Muscle of back (tissue), 11 donors: ENCODE measurements around the gene NUP210L. TPM values are rescaled to one million over a fixed set of nuclear protein-coding genes. Genes with fewer than 3 reads are reported as not detected.

Experiments used
- DNase-seq, 3 donors: peaks; one replicate each; pipeline versions ENCODE4 v3.0.0 to v3.0.0-alpha.2; 2013
- polyA plus RNA-seq, 10 donors: library from polyadenylated mRNA; unstranded; fragments of 120-200 nt; gene quantifications; one replicate each; pipeline ENCODE4 v1.2.1, GENCODE V29; 2013; ENCODE audit not compliant: insufficient read length in 10 of 10

The NUP210L gene
- polyA plus RNA-seq, 10 donors: 0.07 to 0.18 (median 0.09) TPM; not detected in 4

GRCh38 chr1:153945131-153945794 lies 209.6 kb downstream of the NUP210L start:
- peak; percentile 33 to 59 (median 38) for DNase-seq

DNA sequence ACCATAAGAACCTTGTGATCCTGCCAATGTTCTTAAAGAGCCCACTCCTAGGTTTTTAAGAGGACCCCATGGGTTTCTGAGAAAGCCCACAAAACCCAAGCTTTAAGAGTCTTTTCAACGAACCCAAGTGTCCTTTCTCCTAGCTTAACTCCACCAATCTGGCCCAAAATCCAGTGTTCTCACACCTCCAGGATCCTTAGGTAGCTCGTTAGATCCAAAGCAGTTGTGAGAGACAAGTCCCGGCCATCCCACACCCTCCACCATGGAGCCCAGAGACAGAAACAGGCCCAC lies 210.1 kb downstream of the NUP210L start:
- no peak for DNase-seq

DNA sequence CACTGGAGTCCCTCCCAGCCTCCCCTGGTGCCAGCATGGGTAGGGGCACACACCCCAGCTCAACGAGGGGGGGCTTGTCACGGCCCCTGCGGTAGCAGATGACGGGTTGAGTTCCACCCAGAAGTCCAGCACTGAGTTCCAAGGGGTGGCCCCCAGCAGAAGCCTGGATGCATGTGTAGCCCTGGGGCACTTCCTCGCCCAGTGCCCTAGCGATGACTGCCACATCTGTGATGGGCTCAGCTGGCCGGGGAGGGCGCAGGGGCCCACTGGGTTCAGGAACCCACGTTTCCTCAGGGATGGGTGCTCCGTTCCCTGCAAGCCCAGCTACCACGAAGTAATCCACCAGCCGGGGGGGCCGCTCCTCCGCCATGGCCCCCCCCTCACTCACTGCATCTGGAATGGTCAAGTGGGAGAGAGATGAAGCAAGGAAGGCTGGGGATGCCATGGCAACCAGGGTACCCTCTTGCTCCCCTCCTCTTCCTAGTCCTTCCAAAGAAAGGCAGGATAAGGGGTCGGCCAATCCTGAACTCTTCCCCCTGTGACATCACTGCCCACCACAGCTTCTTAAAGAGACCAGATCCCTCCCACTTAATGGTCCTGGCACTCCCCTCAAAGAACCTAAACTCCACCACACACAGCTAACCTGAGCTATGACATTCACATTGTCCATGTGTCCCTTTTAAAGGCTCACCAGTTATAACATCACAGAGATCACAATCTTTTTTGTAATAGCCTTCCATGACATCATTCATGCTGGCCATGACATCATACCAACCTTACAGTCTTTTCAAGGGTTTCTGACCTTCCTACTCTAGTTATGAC lies 210.7 kb downstream of the NUP210L start:
- no peak for DNase-seq

GRCh38 chr1:153942766-153943549 lies 211.9 kb downstream of the NUP210L start:
- no peak for DNase-seq

Other genes with a start within 250 kb of the NUP210L start
- gene GATAD2B, start 232.1 kb downstream of the NUP210L start, polyA plus RNA-seq: 10 to 100 TPM; 12.5 to 20.1 (median 17.9) TPM
- gene DENND4B, start 208.4 kb downstream of the NUP210L start, polyA plus RNA-seq: 10 to 100 TPM; 18.7 to 44.4 (median 30.2) TPM
- gene CRTC2, start 196.5 kb downstream of the NUP210L start, polyA plus RNA-seq: 10 to 100 TPM; 16.2 to 30.6 (median 21.2) TPM
- gene SLC39A1, start 191.5 kb downstream of the NUP210L start, polyA plus RNA-seq: 10 to 100 TPM; 36.0 to 54.4 (median 43.2) TPM
- gene CREB3L4, start 187.2 kb downstream of the NUP210L start, polyA plus RNA-seq: 10 to 100 TPM in 7 of 10 donors, 1 to 10 TPM in 3; 9.0 to 16.3 (median 12.4) TPM
- gene JTB, start 177.4 kb downstream of the NUP210L start, polyA plus RNA-seq: 10 to 100 TPM; 66.7 to 93.8 (median 77.3) TPM
- gene RAB13, start 168.7 kb downstream of the NUP210L start, polyA plus RNA-seq: 100 to 1,000 TPM in 1 of 10 donors, 10 to 100 TPM in 9; 69.1 to 115 (median 81.9) TPM
- 1,000 to 10,000 TPM; 2,992 to 4,353 (median 3,555) TPM for gene RPS27, start 164.3 kb downstream of the NUP210L start, polyA plus RNA-seq
- gene TPM3, start 37.0 kb upstream of the NUP210L start, polyA plus RNA-seq: 100 to 1,000 TPM; 271 to 851 (median 615) TPM
- not detected for gene CFAP141, start 51.3 kb upstream of the NUP210L start, polyA plus RNA-seq
- gene UBAP2L, start 65.9 kb upstream of the NUP210L start, polyA plus RNA-seq: 100 to 1,000 TPM in 8 of 10 donors, 10 to 100 TPM in 2; 94.8 to 131 (median 111) TPM
- gene HAX1, start 117.6 kb upstream of the NUP210L start, polyA plus RNA-seq: 10 to 100 TPM; 61.4 to 78.2 (median 69.1) TPM
- under 1 TPM in 3 of 10 donors, not detected in 7; 0.07 to 0.26 (median 0.16) TPM for gene AQP10, start 166.0 kb upstream of the NUP210L start, polyA plus RNA-seq
- 10 to 100 TPM; 20.8 to 30.5 (median 24.8) TPM for gene ATP8B2, start 170.5 kb upstream of the NUP210L start, polyA plus RNA-seq